ENCODE data around the gene CDHR4.
A peak's percentile ranks its signal among the peaks of the same experiment; 100 is the strongest.
"Not testable (repeated sequence)": the region's sequence is repeated elsewhere in the genome, so short reads cannot be mapped to it uniquely, and the experiment has no call there.

CDHR4 gene

DNA sequence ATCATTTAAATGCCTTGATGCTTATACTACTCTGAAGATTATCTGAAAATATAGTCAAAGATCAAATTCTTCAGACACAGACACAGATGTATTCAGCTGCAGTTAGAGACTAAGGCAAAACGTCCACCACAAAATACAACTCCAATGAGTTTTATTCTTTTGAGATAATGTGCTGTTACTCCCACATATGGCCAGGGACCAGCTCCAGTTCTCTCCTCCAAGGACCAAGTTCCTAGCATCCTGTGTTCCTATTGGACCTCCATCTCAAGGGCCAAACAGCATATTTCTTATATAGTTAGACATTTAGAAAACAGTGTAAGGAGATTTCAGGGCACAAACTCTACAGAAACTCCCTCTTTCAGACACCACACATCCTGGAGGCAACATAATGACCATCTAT lies 40.4 kb downstream of the CDHR4 start:
- H3K27ac ChIP-seq, result no peak overlapping the region
- no peak overlapping the region for H3K4me3 ChIP-seq (ENCODE audit: low read depth in 1 of 2, low read length in 1 of 2)
- H3K4me1 ChIP-seq (ENCODE audit: control insufficient read depth in 1 of 2, insufficient read depth in 1 of 2, low read depth in 1 of 2, low read length in 1 of 2), result peaks cover 4 to 11% of the 10 kb centered on the region in 2 experiments
- H3K9me3 ChIP-seq, result no peaks in the 10 kb centered on the region
- TF ChIP-seq, protein P1, sequence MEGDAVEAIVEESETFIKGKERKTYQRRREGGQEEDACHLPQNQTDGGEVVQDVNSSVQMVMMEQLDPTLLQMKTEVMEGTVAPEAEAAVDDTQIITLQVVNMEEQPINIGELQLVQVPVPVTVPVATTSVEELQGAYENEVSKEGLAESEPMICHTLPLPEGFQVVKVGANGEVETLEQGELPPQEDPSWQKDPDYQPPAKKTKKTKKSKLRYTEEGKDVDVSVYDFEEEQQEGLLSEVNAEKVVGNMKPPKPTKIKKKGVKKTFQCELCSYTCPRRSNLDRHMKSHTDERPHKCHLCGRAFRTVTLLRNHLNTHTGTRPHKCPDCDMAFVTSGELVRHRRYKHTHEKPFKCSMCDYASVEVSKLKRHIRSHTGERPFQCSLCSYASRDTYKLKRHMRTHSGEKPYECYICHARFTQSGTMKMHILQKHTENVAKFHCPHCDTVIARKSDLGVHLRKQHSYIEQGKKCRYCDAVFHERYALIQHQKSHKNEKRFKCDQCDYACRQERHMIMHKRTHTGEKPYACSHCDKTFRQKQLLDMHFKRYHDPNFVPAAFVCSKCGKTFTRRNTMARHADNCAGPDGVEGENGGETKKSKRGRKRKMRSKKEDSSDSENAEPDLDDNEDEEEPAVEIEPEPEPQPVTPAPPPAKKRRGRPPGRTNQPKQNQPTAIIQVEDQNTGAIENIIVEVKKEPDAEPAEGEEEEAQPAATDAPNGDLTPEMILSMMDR (IDR thresholded peaks at IDR 0.05), result no peak
- no peaks in the 10 kb centered on the region for H3K36me3 ChIP-seq
- H3K27me3 ChIP-seq, result no peaks in the 10 kb centered on the region

DNA sequence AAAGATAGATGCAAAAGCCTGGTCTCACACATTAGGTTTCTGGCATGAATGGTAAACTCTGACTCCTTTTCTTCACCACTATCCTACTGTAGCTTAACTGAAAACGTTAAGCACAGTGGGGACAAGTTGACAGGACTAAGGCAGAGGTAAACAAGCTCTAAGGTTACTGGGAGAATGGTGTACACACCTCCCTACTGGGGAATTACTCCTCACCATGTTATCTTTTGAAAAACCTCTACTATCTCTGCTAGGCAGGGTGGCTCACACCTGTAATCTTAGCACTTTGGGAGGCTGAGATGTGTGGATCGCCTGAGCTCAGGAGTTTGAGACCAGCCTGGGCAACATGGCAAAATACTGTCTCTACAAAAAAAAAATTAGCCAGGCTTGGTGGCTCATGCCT lies 42.5 kb downstream of the CDHR4 start:
- H3K36me3 ChIP-seq, result no peaks in the 10 kb centered on the region
- H3K27me3 ChIP-seq, result no peaks in the 10 kb centered on the region
- no peak overlapping the region for H3K4me3 ChIP-seq (ENCODE audit: low read depth in 1 of 2, low read length in 1 of 2)
- H3K9me3 ChIP-seq, result no peaks in the 10 kb centered on the region
- peaks cover 4 to 11% of the 10 kb centered on the region in 2 experiments for H3K4me1 ChIP-seq (ENCODE audit: control insufficient read depth in 1 of 2, insufficient read depth in 1 of 2, low read depth in 1 of 2, low read length in 1 of 2)
- TF ChIP-seq, protein P1 (IDR thresholded peaks at IDR 0.05), result no peak
- H3K27ac ChIP-seq, result peak overlapping the region; percentile 31

DNA sequence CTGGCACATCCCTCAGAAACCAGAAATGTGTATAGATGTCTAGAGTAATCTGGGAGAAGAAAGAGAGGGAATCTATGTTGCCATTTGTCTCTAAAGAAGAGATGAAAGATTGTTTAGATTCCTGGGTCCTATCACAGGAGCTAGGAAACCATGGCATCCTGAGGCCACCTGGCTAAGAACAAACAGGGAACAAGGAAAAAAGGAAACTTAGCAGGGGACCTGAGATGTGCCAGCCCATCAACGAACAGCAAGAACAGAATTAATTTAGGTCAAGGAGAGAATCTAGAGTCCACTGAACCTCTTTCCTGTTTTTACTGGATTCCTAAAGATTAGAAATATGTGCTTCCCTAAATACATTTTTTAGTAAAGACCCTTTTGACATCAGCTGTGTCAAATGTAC lies 43.6 kb downstream of the CDHR4 start:
- TF ChIP-seq, protein P1 (IDR thresholded peaks at IDR 0.05), result no peak
- Histone ChIP-seq H3K4me1 (ENCODE audit: control insufficient read depth in 1 of 2, insufficient read depth in 1 of 2, low read depth in 1 of 2, low read length in 1 of 2) (peaks cover 0 to 3% of the 10 kb centered on the region in 2 experiments), H3K36me3 (peaks cover 2% of the 10 kb centered on the region), H3K9me3 (no peaks in the 10 kb centered on the region), H3K27ac (no peak overlapping the region), H3K27me3 (no peaks in the 10 kb centered on the region), H3K4me3 (ENCODE audit: low read depth in 1 of 2, low read length in 1 of 2) (no peak overlapping the region)

DNA sequence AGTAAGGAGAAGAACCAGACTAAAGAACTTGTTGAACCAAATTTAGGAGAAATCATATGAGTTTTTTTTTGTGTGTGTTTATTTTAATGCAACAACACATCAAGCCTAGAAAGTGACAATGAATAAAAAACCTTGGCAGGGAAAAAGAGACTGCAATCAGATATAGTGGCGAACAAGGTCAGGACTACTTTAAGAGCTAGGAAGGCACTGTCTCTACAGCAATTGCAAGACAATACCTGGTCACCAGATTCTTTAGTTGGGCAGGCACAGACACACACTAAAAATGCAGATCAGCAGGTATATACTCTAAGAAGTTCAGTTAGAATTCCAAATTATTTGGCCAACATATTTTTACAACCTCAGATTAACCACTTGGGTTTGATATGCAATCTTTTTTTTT lies 45.1 kb downstream of the CDHR4 start:
- TF ChIP-seq, protein P1 (IDR thresholded peaks at IDR 0.05), result no peak
- Histone ChIP-seq H3K36me3 (peaks cover 8% of the 10 kb centered on the region), H3K9me3 (no peaks in the 10 kb centered on the region), H3K4me3 (ENCODE audit: low read depth in 1 of 2, low read length in 1 of 2) (no peak overlapping the region), H3K4me1 (ENCODE audit: control insufficient read depth in 1 of 2, insufficient read depth in 1 of 2, low read depth in 1 of 2, low read length in 1 of 2) (peaks cover 0 to 3% of the 10 kb centered on the region in 2 experiments), H3K27ac (no peak overlapping the region), H3K27me3 (no peaks in the 10 kb centered on the region)

DNA sequence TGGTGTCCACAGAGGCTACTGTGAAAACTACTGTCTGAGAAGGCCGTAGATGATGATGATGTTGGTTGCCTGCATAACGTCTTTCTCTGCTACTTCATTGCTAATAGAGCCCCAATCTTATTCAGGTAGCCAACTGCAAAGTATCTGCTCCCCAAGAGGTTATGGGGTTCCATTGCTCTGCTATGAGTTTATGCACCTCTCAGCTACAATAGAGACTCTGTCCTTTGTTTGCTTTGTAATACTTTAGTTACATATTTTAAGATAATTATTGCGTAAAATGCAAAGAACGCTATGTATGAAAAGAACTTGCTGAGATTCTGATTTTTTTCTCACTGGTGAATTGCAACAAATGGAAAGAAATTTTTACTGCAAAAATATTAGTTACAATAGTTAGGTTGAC lies 48.2 kb downstream of the CDHR4 start:
- TF ChIP-seq, protein P1 (IDR thresholded peaks at IDR 0.05), result no peak
- Histone ChIP-seq H3K4me3 (ENCODE audit: low read depth in 1 of 2, low read length in 1 of 2) (no peak overlapping the region), H3K27me3 (no peaks in the 10 kb centered on the region), H3K9me3 (no peaks in the 10 kb centered on the region), H3K36me3 (peaks cover 36% of the 10 kb centered on the region), H3K4me1 (ENCODE audit: control insufficient read depth in 1 of 2, insufficient read depth in 1 of 2, low read depth in 1 of 2, low read length in 1 of 2) (no peaks in the 10 kb centered on the region), H3K27ac (no peak overlapping the region)

DNA sequence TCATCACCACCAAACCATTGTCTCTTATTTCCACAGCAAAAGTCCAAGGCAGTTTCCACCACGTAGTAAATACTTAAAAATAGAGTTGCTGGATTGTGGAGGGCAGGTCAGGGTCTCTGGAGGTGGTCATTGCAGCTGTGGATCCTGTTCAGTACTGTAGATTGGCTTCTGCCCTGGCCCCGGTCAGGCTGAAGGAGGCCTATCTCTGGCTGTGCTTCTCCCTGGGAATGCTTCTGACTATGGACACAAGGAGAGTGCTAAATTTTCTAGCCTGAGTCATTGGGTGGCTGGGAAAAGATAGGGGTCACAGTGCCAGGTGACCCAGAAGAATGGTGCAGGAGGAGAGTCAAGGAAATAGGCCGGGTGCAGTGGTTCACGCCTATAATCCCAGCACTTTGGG lies 49.6 kb downstream of the CDHR4 start:
- TF ChIP-seq, protein P1 (IDR thresholded peaks at IDR 0.05), result no peak
- no peaks in the 10 kb centered on the region for H3K9me3 ChIP-seq
- no peak overlapping the region for H3K4me3 ChIP-seq (ENCODE audit: low read depth in 1 of 2, low read length in 1 of 2)
- no peak overlapping the region for H3K27ac ChIP-seq
- no peaks in the 10 kb centered on the region for H3K4me1 ChIP-seq (ENCODE audit: control insufficient read depth in 1 of 2, insufficient read depth in 1 of 2, low read depth in 1 of 2, low read length in 1 of 2)
- peaks cover 36% of the 10 kb centered on the region for H3K36me3 ChIP-seq
- no peaks in the 10 kb centered on the region for H3K27me3 ChIP-seq

DNA sequence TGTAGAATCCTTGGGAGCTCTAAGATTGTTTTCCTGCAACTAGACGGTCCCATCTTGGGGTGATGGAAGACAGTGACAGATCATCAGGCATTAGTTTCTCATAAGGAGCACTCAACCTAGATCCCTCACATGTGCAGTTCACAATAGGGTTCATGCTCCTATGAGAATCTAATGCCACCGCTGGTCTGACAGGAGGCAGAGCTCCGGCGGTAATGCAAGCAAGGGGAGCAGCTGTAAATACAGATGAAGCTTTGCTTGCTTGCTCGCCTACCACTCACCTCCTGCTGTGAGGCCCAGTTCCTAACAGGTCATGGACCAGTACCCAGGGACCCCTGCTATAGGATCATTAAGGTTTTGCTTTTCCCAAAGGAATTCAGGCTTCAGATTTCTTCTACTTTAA lies 50.8 kb downstream of the CDHR4 start:
- not testable (repeated sequence) for H3K27ac ChIP-seq; H3K4me3 ChIP-seq (ENCODE audit: low read depth in 1 of 2, low read length in 1 of 2); H3K9me3 ChIP-seq; H3K27me3 ChIP-seq; H3K4me1 ChIP-seq (ENCODE audit: control insufficient read depth in 1 of 2, insufficient read depth in 1 of 2, low read depth in 1 of 2, low read length in 1 of 2)
- peaks cover 44% of the 10 kb centered on the region for H3K36me3 ChIP-seq

Measured in neutrophil (primary cell).